Hepatocyte (in vitro differentiated cells): ENCODE measurements around the gene PPM1H. TPM values are rescaled to one million over a fixed set of nuclear protein-coding genes. Genes with fewer than 3 reads are reported as not detected.

ENCODE experiments used
- DNase-seq: peaks from one replicate; pipeline ENCODE4 v3.0.0-alpha.2; 2016; ENCODE audit warnings: low spot score
- H2AFZ ChIP-seq: fragments of 200-600 bp; sonication (generic); 2 replicates; pipeline ENCODE4 v1.6.0; 2016; ENCODE audit warnings: antibody characterized with exemption, mild to moderate bottlenecking
- H3K27ac ChIP-seq: fragments of 200-600 bp; sonication (generic); 2 replicates; pipeline ENCODE4 v1.5.1; 2016; ENCODE audit warnings: mild to moderate bottlenecking
- H3K27me3 ChIP-seq: fragments of 200-600 bp; sonication (generic); 2 replicates; pipeline ENCODE4 v1.6.1; 2016
- H3K36me3 ChIP-seq: fragments of 200-600 bp; sonication (generic); replicated peaks from 2 replicates; pipeline ENCODE4 v1.5.1; 2016; ENCODE audit warnings: low read depth; ENCODE audit not compliant: insufficient read depth
- H3K4me1 ChIP-seq: fragments of 200-600 bp; sonication (generic); 2 replicates; pipeline ENCODE4 v1.5.1; 2016; ENCODE audit warnings: mild to moderate bottlenecking, moderate library complexity; ENCODE audit not compliant: insufficient read depth
- H3K4me2 ChIP-seq: fragments of 200-600 bp; sonication (generic); 2 replicates; pipeline ENCODE4 v1.6.0; 2016
- H3K4me3 ChIP-seq: fragments of 200-600 bp; sonication (generic); 2 replicates; pipeline ENCODE4 v1.5.1; 2016; ENCODE audit warnings: mild to moderate bottlenecking
- H3K79me2 ChIP-seq: fragments of 200-600 bp; sonication (generic); 2 replicates; pipeline ENCODE4 v1.6.0; 2017; ENCODE audit warnings: mild to moderate bottlenecking
- H3K9me2 ChIP-seq: fragments of 200-600 bp; sonication (generic); replicated peaks from 2 replicates; pipeline ENCODE4 v1.6.0; 2017; ENCODE audit warnings: mild to moderate bottlenecking; ENCODE audit not compliant: insufficient read depth
- H3K9me3 ChIP-seq: fragments of 200-600 bp; sonication (generic); 2 replicates; pipeline ENCODE4 v1.5.1; 2016; ENCODE audit warnings: low read depth, mild to moderate bottlenecking
- H4K20me1 ChIP-seq: fragments of 200-600 bp; sonication (generic); 2 replicates; pipeline ENCODE4 v1.6.0; 2016; ENCODE audit warnings: mild to moderate bottlenecking; ENCODE audit not compliant: insufficient read depth, poor library complexity, severe bottlenecking
- EZH2 ChIP-seq: fragments of 200-600 bp; sonication (generic); IDR thresholded peaks from 2 replicates; pipeline ENCODE4 v1.6.1; 2016; ENCODE audit warnings: antibody characterized with exemption, mild to moderate bottlenecking, borderline replicate concordance
- EZH2phosphoT487 ChIP-seq: fragments of 200-600 bp; sonication (generic); IDR thresholded peaks from one replicate; pipeline ENCODE4 v1.6.1; 2018; ENCODE audit warnings: antibody characterized with exemption, mild to moderate bottlenecking, low read depth, moderate library complexity; ENCODE audit not compliant: unreplicated experiment, severe bottlenecking
- WGBS: methylation state at CpG from one replicate; pipeline ENCODE4 v1.1.6; 2016; ENCODE audit warnings: low lambda C conversion rate; ENCODE audit errors: missing lambda C conversion rate; 5-methylcytosine and 5-hydroxymethylcytosine counted together
- polyA plus RNA-seq: library from polyadenylated mRNA; unstranded; fragments of >200 nt; fragmentation: Nextera tagmentation; extraction: Ambion mirVana; gene quantifications from 2 replicates; pipeline ENCODE4 v1.2.1, GENCODE V29; 2016
- total RNA-seq: library from RNA; depleted of rRNA; stranded (reverse); fragments of >200 nt; gene quantifications from 2 replicates; pipeline ENCODE4 v1.2.3, GENCODE V29; 2014
- TF ChIP-seq, protein P1 (sequence below): fragments of 200-600 bp; sonication (generic); IDR thresholded peaks from 2 replicates; pipeline ENCODE4 v1.5.1; 2016; ENCODE audit warnings: antibody characterized with exemption, mild to moderate bottlenecking; ENCODE audit not compliant: poor library complexity

The PPM1H gene
- total and polyA plus RNA-seq, 2 experiments from 2014 or later: 9.2 to 21.8 TPM

GRCh38 chr12:62800707-62801400 lies 134.1 kb downstream of the PPM1H start:
- no peak overlapping the region for H3K27ac ChIP-seq
- H3K4me2 ChIP-seq: no peak overlapping the region
- H3K4me1 ChIP-seq: no peaks in the 10 kb centered on the region
- no peak overlapping the region for H2AFZ ChIP-seq
- TF ChIP-seq, protein P1, sequence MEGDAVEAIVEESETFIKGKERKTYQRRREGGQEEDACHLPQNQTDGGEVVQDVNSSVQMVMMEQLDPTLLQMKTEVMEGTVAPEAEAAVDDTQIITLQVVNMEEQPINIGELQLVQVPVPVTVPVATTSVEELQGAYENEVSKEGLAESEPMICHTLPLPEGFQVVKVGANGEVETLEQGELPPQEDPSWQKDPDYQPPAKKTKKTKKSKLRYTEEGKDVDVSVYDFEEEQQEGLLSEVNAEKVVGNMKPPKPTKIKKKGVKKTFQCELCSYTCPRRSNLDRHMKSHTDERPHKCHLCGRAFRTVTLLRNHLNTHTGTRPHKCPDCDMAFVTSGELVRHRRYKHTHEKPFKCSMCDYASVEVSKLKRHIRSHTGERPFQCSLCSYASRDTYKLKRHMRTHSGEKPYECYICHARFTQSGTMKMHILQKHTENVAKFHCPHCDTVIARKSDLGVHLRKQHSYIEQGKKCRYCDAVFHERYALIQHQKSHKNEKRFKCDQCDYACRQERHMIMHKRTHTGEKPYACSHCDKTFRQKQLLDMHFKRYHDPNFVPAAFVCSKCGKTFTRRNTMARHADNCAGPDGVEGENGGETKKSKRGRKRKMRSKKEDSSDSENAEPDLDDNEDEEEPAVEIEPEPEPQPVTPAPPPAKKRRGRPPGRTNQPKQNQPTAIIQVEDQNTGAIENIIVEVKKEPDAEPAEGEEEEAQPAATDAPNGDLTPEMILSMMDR: no peak
- no peak for TF ChIP-seq EZH2phosphoT487
- TF ChIP-seq EZH2: no peak
- no peaks in the 10 kb centered on the region for H4K20me1 ChIP-seq
- no peak for DNase-seq
- WGBS: 79% methylated on average over 13 of the region's 13 CpGs
- no peaks in the 10 kb centered on the region for H3K36me3 ChIP-seq
- H3K9me2 ChIP-seq: no peaks in the 10 kb centered on the region
- no peaks in the 10 kb centered on the region for H3K79me2 ChIP-seq
- H3K9me3 ChIP-seq: no peaks in the 10 kb centered on the region
- no peak overlapping the region for H3K4me3 ChIP-seq
- H3K27me3 ChIP-seq: no peaks in the 10 kb centered on the region

DNA sequence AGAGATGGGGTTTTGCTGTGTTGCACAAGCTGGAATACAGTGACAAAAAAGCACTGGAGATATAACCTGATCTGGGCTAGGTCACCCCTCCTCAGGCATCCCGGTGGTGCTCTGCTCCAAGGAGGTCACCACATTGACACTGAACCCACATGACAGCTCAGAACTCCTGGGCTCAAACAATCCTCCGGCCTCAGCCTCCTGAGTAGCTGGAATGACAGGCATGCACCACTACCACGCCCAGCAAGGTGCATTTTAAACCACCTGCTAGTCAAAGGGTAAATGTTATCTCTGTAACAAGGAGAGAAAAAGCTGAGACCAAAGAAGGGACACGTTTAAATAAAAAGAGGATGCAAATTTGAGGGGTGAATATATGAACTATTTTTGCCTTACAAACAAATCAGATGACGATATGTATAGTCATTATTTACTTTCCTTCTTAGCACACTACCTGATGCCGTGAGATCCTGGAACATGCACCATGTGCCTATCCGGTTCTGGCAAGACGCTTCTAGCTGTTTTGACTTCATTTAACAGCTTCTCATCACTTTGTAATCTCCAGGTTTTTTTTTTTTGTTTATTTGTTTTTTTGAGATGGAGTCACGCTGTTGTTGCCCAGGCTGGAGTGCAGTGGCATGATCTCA lies 135.1 kb downstream of the PPM1H start:
- Histone ChIP-seq H3K36me3 (no peaks in the 10 kb centered on the region), H3K9me2 (no peaks in the 10 kb centered on the region), H3K4me2 (no peak overlapping the region), H3K27me3 (no peaks in the 10 kb centered on the region), H3K9me3 (no peaks in the 10 kb centered on the region), H3K4me1 (no peaks in the 10 kb centered on the region), H3K4me3 (no peak overlapping the region), H3K27ac (no peak overlapping the region), H4K20me1 (no peaks in the 10 kb centered on the region), H2AFZ (no peak overlapping the region), H3K79me2 (no peaks in the 10 kb centered on the region)
- no peak for DNase-seq
- no peak for TF ChIP-seq EZH2phosphoT487
- TF ChIP-seq, protein P1: no peak
- no peak for TF ChIP-seq EZH2
- 75% methylated on average over 9 of the region's 9 CpGs for WGBS

- H3K9me3 ChIP-seq: no peaks in the 10 kb centered on the region
- no peak overlapping the region for H3K4me3 ChIP-seq
- peak; percentile 85 for DNase-seq
- no peaks in the 10 kb centered on the region for H3K9me2 ChIP-seq
- no peak overlapping the region for H2AFZ ChIP-seq
- WGBS: 39% methylated on average over 2 of the region's 2 CpGs
- H3K4me1 ChIP-seq: no peaks in the 10 kb centered on the region
- no peaks in the 10 kb centered on the region for H3K27me3 ChIP-seq
- H3K79me2 ChIP-seq: no peaks in the 10 kb centered on the region
- no peaks in the 10 kb centered on the region for H3K36me3 ChIP-seq
- no peak overlapping the region for H3K27ac ChIP-seq
- TF ChIP-seq EZH2: no peak
- TF ChIP-seq, protein P1: peak; percentile 91
- no peak overlapping the region for H3K4me2 ChIP-seq
- no peaks in the 10 kb centered on the region for H4K20me1 ChIP-seq
Observed at GRCh38 chr12:62799126-62799736, 135.7 kb downstream of the PPM1H start.
